Activated CD4-positive, CD25-positive, alpha-beta regulatory T cell (primary cell): Measurements from ENCODE around the gene VKORC1.
"Not testable (repeated sequence)": the region's sequence is repeated elsewhere in the genome, so short reads cannot be mapped to it uniquely, and the experiment has no call there.

Experiments used
- DNase-seq, 4 experiments: peaks; one replicate each; lab custom pipeline; 2025; lab: John Stamatoyannopoulos, UW

Gene VKORC1

DNA sequence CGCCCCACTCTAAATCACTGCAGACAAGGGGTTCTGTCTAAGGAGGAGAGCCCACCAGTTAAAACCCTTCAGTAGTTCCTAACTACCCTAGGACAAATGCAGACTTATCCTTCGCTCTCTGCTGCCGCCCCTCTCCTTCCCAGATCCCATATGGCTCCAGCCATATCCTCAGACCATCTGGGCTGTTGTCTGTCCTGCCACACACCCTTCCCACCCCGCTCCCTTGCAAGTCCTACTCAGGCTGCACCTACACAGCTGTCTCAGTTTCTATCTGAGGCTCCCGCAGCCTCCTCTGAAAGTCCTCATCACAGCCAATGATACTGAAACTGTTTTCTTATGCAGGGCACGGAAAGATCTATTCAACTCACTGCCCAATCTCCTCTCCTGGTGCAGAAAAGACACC lies 12.9 kb upstream of the VKORC1 start:
- DNase-seq: no peak

DNA sequence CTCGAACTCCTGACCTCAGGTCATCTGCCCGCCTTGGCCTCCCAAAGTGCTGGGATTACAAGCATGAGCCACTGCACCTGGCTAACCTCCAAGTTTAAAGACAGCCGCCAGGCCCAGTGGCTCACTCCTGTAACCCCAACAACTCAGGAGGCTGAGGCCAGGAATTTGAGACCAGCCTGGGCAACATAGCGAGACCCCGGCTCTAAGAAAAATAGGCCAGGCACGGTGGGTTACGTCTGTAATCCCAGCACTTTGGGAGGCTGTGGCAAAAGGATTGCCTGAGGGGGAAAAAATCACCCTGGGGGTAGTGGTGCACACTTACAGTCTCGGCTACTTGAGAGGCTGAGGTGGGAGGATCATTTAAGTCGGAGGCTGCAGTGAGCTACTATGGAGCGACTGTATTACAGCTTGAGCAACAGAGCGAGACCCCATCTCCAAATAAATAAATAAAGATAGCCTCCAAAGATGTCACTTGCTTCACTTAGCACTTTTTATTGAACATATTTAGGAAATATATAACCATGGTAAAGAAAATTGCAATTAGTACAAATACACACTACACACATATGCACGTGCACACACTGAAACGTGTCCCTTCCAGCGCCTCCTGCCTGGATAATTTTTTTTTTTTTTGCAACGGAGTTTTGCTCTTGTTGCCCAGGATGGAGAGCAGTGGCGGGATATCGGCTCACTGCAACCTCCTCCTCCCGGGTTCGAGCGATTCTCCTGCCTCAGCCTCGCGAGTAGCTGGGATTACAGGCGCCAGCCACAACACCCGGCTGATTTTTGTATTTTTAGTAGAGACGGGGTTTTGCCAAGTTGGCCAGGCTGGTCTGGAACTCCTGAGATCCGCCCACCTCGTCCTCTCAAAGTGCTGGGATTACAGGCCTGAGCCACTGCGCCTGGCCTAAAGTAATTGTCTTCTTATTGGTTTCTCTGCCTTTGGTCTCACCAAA lies 12.2 kb upstream of the VKORC1 start:
- no peak for DNase-seq

DNA sequence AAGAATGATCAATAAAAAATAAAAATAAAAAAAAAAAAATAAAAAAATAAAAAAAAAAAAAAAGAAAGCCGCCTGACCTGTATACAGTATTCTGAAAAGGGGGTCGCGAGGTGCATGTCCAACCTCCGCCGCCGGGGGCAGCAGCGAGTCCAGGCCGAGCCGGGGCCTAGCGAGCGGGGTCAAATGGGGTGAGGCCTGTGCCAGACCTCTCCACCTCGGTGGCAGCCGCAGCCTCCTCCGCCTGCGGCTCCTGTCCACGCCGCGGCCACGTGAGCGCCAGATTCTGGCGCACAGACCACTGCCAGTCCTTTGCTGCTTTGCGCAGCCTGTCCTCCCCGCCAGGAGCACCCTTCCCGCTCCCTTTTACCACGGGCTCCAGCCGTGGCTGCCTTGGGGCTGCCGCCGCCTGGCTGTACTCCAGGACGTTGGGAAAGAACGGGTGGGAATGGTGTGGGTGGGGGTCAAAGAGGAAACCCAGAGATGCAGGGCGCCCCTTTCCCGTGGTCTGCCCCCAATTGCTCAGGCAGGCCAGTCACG lies 11.1 kb upstream of the VKORC1 start:
- DNase-seq: peak; percentile 46 to 77 (median 60)

DNA sequence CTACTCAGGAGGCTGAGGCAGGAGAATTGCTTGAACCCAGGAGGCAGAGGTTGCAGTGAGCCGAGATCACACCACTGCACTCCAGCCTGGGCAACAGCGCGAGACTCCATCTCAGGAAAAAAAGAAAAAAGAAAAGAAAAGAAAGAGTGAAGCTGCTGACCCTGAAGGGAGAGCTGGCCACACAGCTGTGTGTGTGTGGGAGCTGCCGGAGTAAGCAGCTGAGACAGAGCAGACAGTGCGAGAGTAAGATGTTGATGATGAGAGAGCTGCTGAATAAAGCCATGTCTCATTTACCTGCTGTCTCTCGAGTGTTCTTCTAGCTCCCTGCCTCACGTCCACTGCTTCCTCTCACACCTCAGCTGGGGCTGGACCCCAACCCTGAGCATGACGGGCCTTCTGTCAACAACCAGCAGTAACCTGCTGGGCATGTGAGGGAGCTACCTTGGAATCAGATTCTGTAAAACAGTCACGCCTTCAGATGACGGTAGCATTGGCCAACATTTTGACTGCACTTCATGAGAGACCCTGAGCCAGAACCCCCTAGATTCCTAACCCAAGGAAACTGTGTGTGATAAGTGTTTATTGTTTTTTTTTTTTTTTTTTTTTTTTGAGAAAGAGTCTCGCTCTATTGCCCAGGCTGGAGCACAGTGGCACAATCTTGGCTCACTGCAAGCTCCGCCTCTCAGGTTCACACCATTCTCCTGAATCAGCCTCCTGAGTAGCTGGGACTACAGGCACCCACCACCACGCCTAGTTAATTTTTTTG lies 6.5 kb upstream of the VKORC1 start:
- DNase-seq: not testable (repeated sequence)

DNA sequence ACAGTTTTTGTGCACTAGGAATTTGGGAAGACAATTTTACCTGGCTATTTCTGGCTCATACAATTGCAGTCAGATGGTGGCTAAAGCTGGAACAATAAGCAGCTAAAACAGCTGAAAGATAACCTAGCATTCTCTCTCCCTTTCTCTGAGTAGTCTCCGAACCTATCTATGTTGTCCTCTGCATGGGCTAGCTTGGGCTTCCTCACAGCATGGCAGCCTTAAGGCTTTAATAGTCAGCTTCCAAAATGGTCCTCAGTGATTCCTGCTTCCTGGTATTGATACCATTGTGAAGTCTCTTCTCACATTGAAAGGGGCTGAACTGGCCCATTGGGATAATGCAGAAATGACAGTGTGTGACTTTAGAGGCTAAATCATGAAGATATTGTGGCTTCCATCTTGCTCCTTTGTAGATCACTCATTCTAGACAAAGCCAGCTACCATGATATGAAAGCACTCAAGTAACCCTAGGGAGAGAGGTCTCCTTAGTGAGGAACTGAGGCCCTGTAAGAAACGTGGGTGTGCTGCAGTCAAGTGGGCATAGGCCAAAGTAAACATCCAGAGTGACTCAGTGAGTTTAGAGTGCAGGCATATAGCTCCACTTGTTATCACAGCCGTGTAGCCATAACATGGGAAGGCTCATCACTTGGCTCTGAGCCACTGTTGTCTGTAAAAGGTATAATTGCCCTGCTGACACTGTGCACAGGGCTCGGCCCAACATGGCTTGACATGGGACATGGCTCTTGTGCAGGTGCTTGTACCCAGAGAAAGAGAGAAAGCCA lies 5.5 kb upstream of the VKORC1 start:
- no peak for DNase-seq

DNA sequence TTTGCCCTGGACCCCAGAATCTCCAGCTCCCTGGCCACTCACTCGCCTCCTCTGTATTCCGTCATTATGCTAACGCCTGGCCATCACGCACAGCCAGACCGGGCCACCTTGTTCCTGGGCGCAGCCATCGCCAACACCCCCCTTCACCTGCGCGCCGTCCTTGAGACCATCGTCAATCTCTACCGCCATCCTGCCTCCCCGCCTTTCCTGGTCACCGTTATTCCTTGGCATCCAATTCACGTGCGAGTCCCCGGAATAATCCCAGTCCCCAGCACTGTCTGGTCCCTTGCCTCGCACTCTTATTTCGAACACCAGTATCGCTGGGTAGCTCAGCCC lies 541 bp downstream of the VKORC1 start:
- no peak for DNase-seq

DNA sequence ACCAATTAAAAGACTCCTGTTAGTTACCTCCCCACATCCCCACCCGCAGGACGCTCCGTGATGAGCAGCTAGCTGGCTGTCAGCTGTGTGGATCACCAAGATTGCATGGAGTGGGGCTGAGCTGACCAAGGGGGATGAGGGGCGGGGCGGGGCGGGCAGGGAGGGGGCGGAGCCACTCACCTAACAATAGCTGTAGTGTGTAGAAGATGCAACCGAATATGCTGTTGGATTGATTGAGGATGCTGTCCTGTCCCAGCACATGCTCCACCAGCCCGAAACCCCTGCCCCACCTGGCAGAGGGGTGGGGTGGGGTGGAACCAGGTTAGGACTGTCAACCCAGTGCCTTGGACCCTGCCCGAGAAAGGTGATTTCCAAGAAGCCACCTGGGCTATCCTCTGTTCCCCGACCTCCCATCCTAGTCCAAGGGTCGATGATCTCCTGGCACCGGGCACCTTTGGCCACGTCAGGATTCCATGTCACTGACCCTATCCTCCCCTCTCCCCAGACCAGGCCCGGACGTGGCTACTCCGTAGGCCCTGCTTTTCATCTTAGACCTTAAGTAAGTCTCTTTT lies 1.4 kb downstream of the VKORC1 start:
- no peak for DNase-seq

DNA sequence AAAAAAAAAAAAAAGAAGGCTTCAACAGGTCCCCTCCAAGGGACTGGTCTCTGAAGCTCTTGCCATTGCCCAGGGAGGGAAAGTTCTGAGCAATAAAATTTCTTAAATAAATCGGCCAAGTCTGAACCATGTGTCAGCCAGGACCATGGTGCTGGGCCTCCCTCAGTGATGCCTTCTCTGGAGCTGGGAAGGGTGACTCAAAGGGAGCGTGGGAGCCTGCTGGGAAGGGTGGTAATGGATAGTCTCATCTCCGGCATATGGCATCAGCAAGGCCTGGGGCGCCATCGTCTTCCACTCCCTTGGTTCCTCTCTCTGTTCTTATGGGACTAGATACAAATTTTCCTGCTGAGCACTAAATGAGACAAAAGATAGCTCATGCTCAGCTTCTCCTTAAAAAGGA lies 2.3 kb downstream of the VKORC1 start:
- no peak for DNase-seq

DNA sequence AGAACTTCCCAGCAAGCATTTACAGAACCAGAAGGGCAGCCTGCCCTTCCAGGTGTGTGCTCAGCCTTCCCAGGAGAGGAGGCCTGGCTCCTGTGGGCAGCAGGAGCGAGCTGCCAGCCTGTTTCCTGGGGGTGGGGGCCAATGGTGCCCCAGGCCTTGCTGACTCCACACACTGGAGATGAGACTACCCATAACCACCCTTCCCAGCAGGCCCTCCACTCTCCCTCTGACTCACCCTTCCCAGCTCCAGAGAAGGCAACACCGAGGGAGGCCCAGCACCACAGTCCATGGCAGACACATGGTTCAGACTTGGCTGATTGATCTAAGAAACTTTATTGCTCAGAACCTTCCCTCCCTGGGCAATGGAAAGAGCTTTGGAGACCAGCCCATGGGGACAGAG lies 4.1 kb downstream of the VKORC1 start:
- no peak for DNase-seq

DNA sequence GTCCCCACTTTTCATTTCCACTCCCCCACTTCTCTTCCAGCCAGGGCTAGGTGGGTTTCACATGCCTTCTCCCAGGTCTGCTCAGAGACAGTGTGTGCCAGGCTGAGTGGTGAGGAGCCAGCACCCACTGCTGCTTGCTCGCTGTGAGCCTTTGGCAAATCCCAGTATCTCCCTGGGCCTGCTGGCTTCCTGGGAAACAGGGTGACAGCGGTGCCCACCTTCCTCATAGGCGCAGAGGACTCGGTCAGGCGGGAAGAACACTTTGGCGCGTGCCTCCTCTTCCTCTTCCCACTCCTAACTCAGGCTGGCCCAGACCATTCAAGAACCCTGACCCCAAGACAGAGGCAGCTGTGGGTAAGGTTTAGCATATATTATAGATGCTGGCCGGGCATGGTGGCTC lies 5.4 kb downstream of the VKORC1 start:
- DNase-seq: no peak

DNA sequence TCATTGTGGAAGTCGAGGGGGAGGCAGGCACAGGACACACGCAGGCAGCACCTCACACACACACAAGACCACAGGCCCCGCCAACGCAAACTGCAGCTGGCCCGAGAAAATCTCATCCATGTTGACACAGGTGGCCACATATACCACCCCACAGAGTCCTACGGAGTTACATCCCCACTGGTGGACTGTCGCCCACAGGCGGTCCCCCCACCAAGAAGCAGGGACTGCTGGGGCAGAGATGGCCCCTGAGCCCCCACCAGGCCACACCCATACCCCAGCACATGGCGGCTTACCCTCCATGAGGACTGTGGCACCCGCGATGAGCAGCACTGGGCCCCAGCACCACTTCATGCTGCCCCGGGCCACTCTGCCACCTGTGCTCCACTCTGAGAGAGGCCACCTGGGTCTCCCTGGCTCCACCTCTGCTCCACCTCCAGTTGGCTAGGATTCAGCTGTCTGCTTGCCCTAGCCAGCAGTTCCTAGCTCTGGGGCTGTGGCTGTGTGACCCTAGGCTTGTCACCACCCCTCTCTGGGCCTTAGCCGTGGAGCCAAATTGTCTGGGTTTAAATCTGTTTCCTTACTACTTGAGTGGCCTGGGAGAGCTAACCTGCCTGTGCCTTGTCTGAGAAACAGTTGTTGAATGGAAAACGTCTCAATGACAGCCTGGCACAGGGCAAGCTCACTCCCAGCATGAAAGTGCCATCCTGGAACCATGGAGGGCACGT lies 6.0 kb downstream of the VKORC1 start, which contains the start of gene PRSS53:
Gene PRSS53, minus strand, starts transcription at position 485 of the 725 bp plus-strand sequence. Its CDS starts 134 bp downstream, at position 351.
- DNase-seq: no peak

DNA sequence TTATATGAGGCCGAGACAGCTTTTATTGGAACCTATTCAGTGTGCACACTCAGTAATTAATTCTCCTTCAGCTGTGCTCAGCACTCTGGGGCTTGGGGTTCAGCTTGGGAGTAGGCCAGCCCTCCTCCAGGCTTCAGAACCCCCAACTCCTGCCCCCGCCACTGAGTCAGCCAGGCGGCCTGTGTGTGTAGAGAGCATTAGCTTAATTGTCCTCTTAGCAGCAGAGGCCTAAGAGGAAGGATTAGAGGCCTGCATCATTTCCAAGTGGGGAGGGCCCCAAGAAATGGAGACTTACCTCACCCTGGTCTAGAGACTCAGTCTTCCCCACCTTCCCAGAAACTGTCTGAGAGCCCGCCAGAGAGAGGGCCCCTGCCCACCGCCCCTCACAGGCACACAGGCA lies 6.6 kb downstream of the VKORC1 start:
- no peak for DNase-seq

DNA sequence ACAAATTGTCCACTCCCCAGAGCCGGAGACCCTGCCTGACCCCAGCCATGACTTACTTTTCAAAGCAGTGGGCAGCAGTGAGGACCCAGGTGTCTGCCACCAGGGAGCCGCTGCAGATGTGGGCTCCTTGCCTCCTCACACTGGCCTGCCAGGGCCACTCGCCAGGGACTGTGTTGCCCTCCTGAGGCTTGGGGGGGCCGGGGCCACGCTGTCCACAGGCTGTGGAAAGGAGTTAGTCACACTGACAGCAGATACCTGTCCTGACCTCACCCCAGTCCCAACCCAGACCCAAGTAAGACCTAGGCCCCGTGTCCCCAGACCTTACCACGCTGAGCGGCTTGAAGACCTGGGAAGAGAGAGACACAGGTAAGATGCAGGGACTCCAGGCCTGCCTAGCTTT lies 7.1 kb downstream of the VKORC1 start:
- no peak for DNase-seq

DNA sequence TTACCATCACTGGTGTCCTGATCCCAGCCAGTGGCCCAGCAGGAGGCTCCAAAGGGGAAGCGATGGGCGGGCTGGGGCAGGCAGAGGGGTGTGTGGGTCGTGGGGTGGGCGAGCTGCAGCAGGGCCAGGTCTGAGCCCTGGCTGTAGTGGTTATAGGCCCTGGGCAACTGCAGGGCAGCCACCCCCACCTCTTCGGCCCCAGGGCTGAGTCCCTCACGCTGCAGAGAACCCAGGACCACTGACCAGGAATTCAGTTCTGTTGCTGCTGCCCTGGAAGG lies 8.0 kb downstream of the VKORC1 start:
- DNase-seq: no peak

DNA sequence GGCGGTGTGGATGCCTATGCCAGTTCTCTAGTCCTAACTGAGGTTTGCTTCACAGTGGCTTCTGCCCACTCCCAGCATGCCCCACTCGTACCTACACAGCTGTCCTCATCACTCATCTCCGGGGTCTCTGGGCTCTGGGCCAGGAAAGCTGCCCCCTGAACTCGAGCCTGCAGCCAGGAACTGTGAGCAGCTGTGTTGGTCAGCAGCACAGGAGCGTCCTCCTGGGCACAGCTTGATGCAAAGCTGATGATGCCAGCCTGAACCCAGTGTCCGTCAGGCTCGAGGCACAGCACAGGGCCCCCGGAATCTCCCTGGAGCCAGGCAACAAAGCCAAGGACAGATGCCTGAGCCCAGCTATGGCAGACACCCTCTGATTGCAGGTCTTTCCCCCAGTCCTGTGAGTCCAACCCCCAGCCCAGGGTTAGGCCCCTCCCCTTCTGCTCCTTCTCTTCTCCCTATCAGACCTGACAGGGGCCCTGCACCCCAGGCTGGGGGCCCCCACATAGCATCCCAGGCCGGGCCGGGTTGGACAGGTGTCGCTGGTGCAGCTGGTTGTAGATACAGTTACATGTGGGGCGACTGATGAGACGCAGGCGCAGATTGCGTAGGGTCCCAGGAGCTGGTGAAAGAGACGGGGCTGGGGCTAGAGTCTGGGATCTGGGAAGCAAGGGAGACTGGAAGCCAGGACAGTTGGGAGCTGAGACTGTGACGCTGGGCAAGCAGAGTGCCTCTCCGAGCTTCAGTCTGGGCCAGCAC lies 8.5 kb downstream of the VKORC1 start:
- DNase-seq: no peak

DNA sequence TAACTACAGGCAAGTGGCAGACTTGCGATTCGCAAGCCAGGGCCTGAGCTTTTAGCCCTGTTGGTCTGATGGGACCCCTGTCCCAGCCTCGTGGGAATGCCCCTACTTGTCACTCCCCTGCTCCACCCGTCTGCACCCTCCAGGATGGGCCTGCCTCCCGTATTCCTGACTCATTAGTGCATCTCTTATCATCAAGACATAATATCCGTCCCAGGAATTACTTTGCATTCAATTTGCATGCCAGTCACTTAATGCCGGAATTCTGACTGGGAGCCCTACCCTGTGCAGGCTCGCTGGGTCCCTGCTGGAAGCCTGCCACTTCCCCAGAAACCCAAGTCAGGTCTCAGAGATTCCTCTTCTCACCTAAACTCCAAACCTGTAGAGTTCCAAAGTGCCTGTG lies 9.2 kb downstream of the VKORC1 start:
- DNase-seq: no peak

DNA sequence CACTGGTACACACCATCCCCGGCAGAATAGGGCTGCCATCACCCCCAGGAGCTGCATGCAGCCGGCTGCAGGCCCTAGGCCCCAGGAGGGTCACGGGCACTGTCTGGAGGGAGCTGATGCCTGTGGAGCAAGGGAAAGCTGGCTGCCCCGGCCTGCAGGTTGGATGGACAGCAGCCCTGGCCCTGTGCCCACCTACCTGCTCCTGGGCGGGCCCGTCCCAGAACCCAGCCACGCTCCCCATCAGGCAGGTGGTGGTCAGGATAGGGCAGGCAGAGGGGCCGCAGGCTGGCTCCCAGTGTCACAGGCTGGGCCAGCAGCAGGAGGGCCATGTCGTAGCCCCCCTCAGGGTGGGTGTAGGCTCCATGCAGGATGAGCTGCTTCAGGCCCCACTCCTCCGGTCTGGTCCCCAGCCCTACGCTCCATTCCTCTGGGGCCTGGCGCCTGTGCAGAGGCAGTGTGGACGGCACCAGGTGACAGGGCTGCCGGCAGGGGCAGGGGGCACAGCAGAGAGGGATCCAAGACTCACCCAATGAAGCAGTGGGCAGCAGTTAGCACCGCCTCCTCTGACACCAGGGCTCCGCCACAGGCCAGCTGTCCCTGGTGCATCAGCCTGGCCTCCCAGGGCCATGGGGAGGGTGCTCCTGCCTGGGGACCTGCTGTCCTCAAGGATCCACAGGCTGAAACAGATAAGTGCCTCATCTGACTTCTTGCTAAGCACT lies 9.9 kb downstream of the VKORC1 start:
- no peak for DNase-seq

DNA sequence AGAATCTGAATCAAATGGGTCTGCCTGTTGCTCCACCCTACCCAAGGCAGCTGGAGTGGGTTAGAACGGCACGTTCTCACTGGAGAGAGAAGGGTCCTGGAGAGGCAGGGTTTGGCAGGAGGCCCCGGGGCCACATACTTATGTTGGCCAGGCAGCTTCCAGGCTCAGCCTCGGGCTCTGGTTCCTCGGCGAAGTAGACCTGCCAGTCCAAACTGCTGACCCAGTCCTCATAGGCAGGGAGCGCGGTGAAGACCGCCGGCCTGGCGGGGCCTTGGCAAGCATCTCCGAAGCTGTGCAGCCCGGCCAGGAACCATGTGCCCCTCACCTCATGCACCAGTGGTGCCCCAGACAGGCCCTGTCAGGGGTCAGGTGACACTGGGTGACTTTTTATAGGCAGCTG lies 10.6 kb downstream of the VKORC1 start:
- DNase-seq: no peak

DNA sequence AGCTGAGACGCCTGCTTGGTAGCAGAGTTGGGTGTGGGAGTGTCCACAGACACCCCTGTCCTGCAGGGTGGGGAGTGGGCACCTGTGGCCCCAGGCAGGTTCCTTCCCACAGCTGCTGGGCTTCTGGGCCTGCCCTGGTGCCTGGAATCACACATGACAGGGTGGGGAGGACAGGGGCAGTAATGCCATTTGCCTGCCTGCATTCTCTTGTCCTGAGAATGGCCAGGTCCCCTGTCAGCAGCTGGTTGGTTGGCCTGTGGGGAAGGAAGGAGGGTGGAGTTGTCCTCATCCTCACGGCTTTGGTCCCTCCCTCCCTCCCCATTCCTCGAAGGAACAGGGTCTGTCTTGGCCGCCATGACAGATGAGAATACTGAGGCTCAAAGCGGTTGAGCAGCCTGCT lies 11.0 kb downstream of the VKORC1 start:
- DNase-seq: no peak

DNA sequence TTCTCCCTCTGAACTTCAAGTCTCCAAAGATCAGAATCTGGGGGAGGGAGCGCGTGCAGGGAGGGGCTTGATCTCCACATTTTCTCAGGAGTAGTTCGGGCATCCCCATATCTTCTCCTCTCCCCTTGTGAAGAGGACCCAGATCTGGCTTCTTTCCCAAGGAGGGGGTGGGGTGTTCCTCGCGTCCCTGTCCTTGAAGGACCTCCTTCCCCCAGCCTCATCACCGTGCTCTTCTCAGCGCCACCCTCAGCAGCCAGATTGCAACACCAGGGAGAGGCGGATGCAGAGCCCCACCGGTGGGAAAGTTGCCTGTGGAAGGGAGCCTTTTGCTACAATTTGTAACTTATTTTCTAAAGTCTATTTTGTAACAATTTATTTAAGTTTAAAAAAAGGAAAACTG lies 11.5 kb downstream of the VKORC1 start:
- no peak for DNase-seq
